Mesenchymal stem cell (in vitro differentiated cells and primary cell): ENCODE results near the gene IKZF1.

ENCODE experiments used
- DNase-seq: peaks from one replicate; pipeline ENCODE4 v3.0.0-alpha.2; 2013
- H2AFZ ChIP-seq: one replicate; pipeline ENCODE4 v1.6.1; 2013; ENCODE audit warnings: low read depth, mild to moderate bottlenecking, control low read depth, inconsistent platforms, low read length, moderate library complexity
- H2AK5ac ChIP-seq: 2 replicates; pipeline ENCODE4 v1.6.1; 2013; ENCODE audit warnings: low read length, moderate library complexity, mild to moderate bottlenecking, inconsistent platforms; ENCODE audit not compliant: severe bottlenecking
- H2BK120ac ChIP-seq: one replicate; pipeline ENCODE4 v1.6.1; 2013; ENCODE audit warnings: low read depth, mild to moderate bottlenecking, inconsistent platforms, low read length, moderate library complexity
- H2BK12ac ChIP-seq, 2 experiments: one replicate each; pipeline ENCODE4 v1.6.1; 2013; ENCODE audit warnings: inconsistent platforms in 2 of 2, low read length in 2 of 2, mild to moderate bottlenecking in 2 of 2, moderate library complexity in 2 of 2, control low read depth in 1 of 2
- H2BK15ac ChIP-seq: one replicate; pipeline ENCODE4 v1.6.1; 2013; ENCODE audit warnings: mild to moderate bottlenecking, low read depth, inconsistent platforms; ENCODE audit not compliant: poor library complexity, severe bottlenecking
- H2BK5ac ChIP-seq: 2 replicates; pipeline ENCODE4 v1.6.1; 2013; ENCODE audit warnings: low read depth, mild to moderate bottlenecking, low read length, control low read depth, inconsistent platforms; ENCODE audit not compliant: poor library complexity, severe bottlenecking
- H3K14ac ChIP-seq, 2 experiments: one replicate each; pipeline ENCODE4 v1.6.1; 2013; ENCODE audit warnings: inconsistent platforms in 2 of 2, low read length in 2 of 2, control low read depth in 1 of 2, mild to moderate bottlenecking in 1 of 2, moderate library complexity in 1 of 2
- H3K18ac ChIP-seq, 2 experiments: one replicate each; pipeline ENCODE4 v1.6.1; 2013; ENCODE audit warnings: inconsistent platforms in 2 of 2, low read length in 2 of 2, control low read depth in 1 of 2, low read depth in 1 of 2, mild to moderate bottlenecking in 1 of 2
- H3K23ac ChIP-seq, 2 experiments: one replicate each; pipeline ENCODE4 v1.6.1; 2013; ENCODE audit warnings: inconsistent platforms in 2 of 2, low read length in 2 of 2, mild to moderate bottlenecking in 2 of 2, moderate library complexity in 2 of 2, control low read depth in 1 of 2
- H3K27ac ChIP-seq: 2 replicates; pipeline ENCODE4 v1.5.1; 2013; ENCODE audit warnings: mild to moderate bottlenecking, moderate library complexity, low read length, control low read depth, inconsistent platforms; ENCODE audit not compliant: poor library complexity, severe bottlenecking
- H3K27me3 ChIP-seq, 2 experiments: 2 replicates each; pipeline versions ENCODE4 v1.6.1 to v1.7.0; 2013; ENCODE audit warnings: low read length in 2 of 2, mild to moderate bottlenecking in 2 of 2, moderate library complexity in 2 of 2, control low read depth in 1 of 2, inconsistent platforms in 1 of 2; ENCODE audit not compliant: control insufficient read depth in 1 of 2, insufficient read depth in 1 of 2
- H3K36me3 ChIP-seq, 2 experiments: 2 replicates each; pipeline versions ENCODE4 v1.6.1 to v1.7.0; 2013; ENCODE audit warnings: low read length in 2 of 2, control low read depth in 1 of 2, inconsistent platforms in 1 of 2, low read depth in 1 of 2, mild to moderate bottlenecking in 1 of 2; ENCODE audit not compliant: insufficient read depth in 2 of 2, control insufficient read depth in 1 of 2
- H3K4ac ChIP-seq, 2 experiments: one replicate each; pipeline ENCODE4 v1.6.1; 2013; ENCODE audit warnings: inconsistent platforms in 2 of 2, low read length in 2 of 2, mild to moderate bottlenecking in 2 of 2, moderate library complexity in 2 of 2, control low read depth in 1 of 2, low read depth in 1 of 2
- H3K4me1 ChIP-seq: 2 replicates; pipeline ENCODE4 v1.6.1; 2013; ENCODE audit warnings: low read depth, low read length, control low read depth; ENCODE audit not compliant: control insufficient read depth, insufficient read depth
- H3K4me2 ChIP-seq: 2 replicates; pipeline ENCODE4 v1.6.1; 2013; ENCODE audit warnings: low read length, mild to moderate bottlenecking, inconsistent platforms; ENCODE audit not compliant: poor library complexity, severe bottlenecking
- H3K4me3 ChIP-seq, 2 experiments: 2 replicates each; pipeline versions ENCODE4 v1.5.1 to v1.7.0; 2013; ENCODE audit warnings: low read length in 2 of 2, mild to moderate bottlenecking in 2 of 2, control low read depth in 1 of 2, low read depth in 1 of 2; ENCODE audit not compliant: insufficient read depth in 1 of 2
- H3K79me1 ChIP-seq: replicated peaks from 2 replicates; pipeline ENCODE4 v1.6.1; 2013; ENCODE audit warnings: mild to moderate bottlenecking, control low read depth, low read length, inconsistent platforms; ENCODE audit not compliant: poor library complexity, severe bottlenecking
- H3K9ac ChIP-seq: 2 replicates; pipeline ENCODE4 v1.7.0; 2013; ENCODE audit warnings: mild to moderate bottlenecking, low read length, moderate library complexity
- H3K9me3 ChIP-seq: 2 replicates; pipeline ENCODE4 v1.7.0; 2013; ENCODE audit warnings: mild to moderate bottlenecking, low read length; ENCODE audit not compliant: control insufficient read depth
- H4K8ac ChIP-seq: one replicate; pipeline ENCODE4 v1.6.1; 2013; ENCODE audit warnings: inconsistent platforms, mild to moderate bottlenecking, low read length, moderate library complexity
- H4K91ac ChIP-seq: one replicate; pipeline ENCODE4 v1.6.1; 2013; ENCODE audit warnings: mild to moderate bottlenecking, low read length, inconsistent platforms
- WGBS: methylation state at CpG from one replicate; pipeline ENCODE4 v1.1.7; 2013; ENCODE audit warnings: mixed read lengths; 5-methylcytosine and 5-hydroxymethylcytosine counted together

The IKZF1 gene

GRCh38 chr7:50292165-50292757, 12.3 kb upstream of the IKZF1 start:
- no peak overlapping the region for H4K91ac ChIP-seq
- no peak overlapping the region for H4K8ac ChIP-seq
- no peak overlapping the region for H2BK12ac ChIP-seq
- H3K27me3 ChIP-seq: peaks cover 0 to 3% of the 10 kb centered on the region in 2 experiments
- H3K14ac ChIP-seq: no peak overlapping the region
- no peaks in the 10 kb centered on the region for H3K79me1 ChIP-seq
- no peaks in the 10 kb centered on the region for H3K9me3 ChIP-seq
- no peak overlapping the region for H2AK5ac ChIP-seq
- no peak overlapping the region for H2BK5ac ChIP-seq
- H2BK15ac ChIP-seq: no peak overlapping the region
- no peak overlapping the region for H2BK120ac ChIP-seq
- H3K36me3 ChIP-seq: no peaks in the 10 kb centered on the region
- DNase-seq: no peak
- H3K23ac ChIP-seq: no peak overlapping the region
- H3K27ac ChIP-seq: no peak overlapping the region
- no peak overlapping the region for H3K4me2 ChIP-seq
- H2AFZ ChIP-seq: no peak overlapping the region
- H3K4me3 ChIP-seq: no peak overlapping the region
- no peak overlapping the region for H3K9ac ChIP-seq
- no peaks in the 10 kb centered on the region for H3K4me1 ChIP-seq
- no peak overlapping the region for H3K18ac ChIP-seq
- no peak overlapping the region for H3K4ac ChIP-seq

- no peaks in the 10 kb centered on the region for H3K79me1 ChIP-seq
- H4K8ac ChIP-seq: no peak overlapping the region
- no peak overlapping the region for H3K23ac ChIP-seq
- no peak overlapping the region for H3K4ac ChIP-seq
- no peak overlapping the region for H3K9ac ChIP-seq
- no peak overlapping the region for H3K4me2 ChIP-seq
- no peaks in the 10 kb centered on the region for H3K36me3 ChIP-seq
- no peak overlapping the region for H3K14ac ChIP-seq
- no peak overlapping the region for H2BK12ac ChIP-seq
- H3K4me3 ChIP-seq: no peak overlapping the region
- no peaks in the 10 kb centered on the region for H3K4me1 ChIP-seq
- no peak overlapping the region for H2AK5ac ChIP-seq
- H2BK120ac ChIP-seq: no peak overlapping the region
- H4K91ac ChIP-seq: no peak overlapping the region
- H2BK15ac ChIP-seq: no peak overlapping the region
- H3K18ac ChIP-seq: no peak overlapping the region
- H3K27me3 ChIP-seq: peaks cover 0 to 8% of the 10 kb centered on the region in 2 experiments
- no peak for DNase-seq
- H3K27ac ChIP-seq: no peak overlapping the region
- no peaks in the 10 kb centered on the region for H3K9me3 ChIP-seq
- no peak overlapping the region for H2AFZ ChIP-seq
- H2BK5ac ChIP-seq: no peak overlapping the region
These were observed 11.8 kb upstream of the IKZF1 start for GRCh38 chr7:50292763-50293162.

- Histone ChIP-seq H3K9ac (no peak overlapping the region), H3K4me3 (no peak overlapping the region), H3K4me1 (no peaks in the 10 kb centered on the region), H3K79me1 (no peaks in the 10 kb centered on the region), H2BK120ac (no peak overlapping the region), H3K4me2 (no peak overlapping the region), H3K18ac (no peak overlapping the region), H2AK5ac (no peak overlapping the region), H3K14ac (no peak overlapping the region), H3K9me3 (no peaks in the 10 kb centered on the region), H2BK5ac (no peak overlapping the region), H3K36me3 (no peaks in the 10 kb centered on the region), H3K4ac (no peak overlapping the region), H4K8ac (no peak overlapping the region), H3K27me3 (peaks cover 0 to 9% of the 10 kb centered on the region in 2 experiments), H3K23ac (no peak overlapping the region), H2AFZ (no peak overlapping the region), H4K91ac (no peak overlapping the region), H3K27ac (no peak overlapping the region), H2BK15ac (no peak overlapping the region), H2BK12ac (no peak overlapping the region)
- WGBS: 74% methylated on average over 6 of the region's 7 CpGs
- DNase-seq: no peak
These were observed 10.9 kb upstream of the IKZF1 start for GRCh38 chr7:50293509-50294179.

- Histone ChIP-seq H3K14ac (no peak overlapping the region), H2BK120ac (no peak overlapping the region), H3K27ac (no peak overlapping the region), H2AFZ (no peak overlapping the region), H3K18ac (no peak overlapping the region), H2BK15ac (no peak overlapping the region), H3K9me3 (no peaks in the 10 kb centered on the region), H2BK5ac (no peak overlapping the region), H3K4ac (no peak overlapping the region), H3K9ac (no peak overlapping the region), H3K4me2 (no peak overlapping the region), H3K4me3 (no peak overlapping the region), H3K27me3 (peaks cover 12 to 15% of the 10 kb centered on the region in 2 experiments), H3K79me1 (no peaks in the 10 kb centered on the region), H2AK5ac (no peak overlapping the region), H4K91ac (no peak overlapping the region), H4K8ac (no peak overlapping the region), H2BK12ac (no peak overlapping the region), H3K4me1 (no peaks in the 10 kb centered on the region), H3K23ac (no peak overlapping the region), H3K36me3 (no peaks in the 10 kb centered on the region)
- no peak for DNase-seq
- 78% methylated on average over 4 of the region's 5 CpGs for WGBS
These were observed 9.4 kb upstream of the IKZF1 start for GRCh38 chr7:50295133-50295532.
